GM21786 (cell line): ENCODE data around the gene SIGLEC1.

Experiments
- ATAC-seq: cut with Tn5 transposase; IDR thresholded peaks from one replicate; pipeline ENCODE4 v1.9.1; 2021; ENCODE audit not compliant: unreplicated experiment

Gene SIGLEC1

GRCh38 chr20:3728876-3729275 lies 16.5 kb upstream of the SIGLEC1 start:
- ATAC-seq, result no peak

- no peak for ATAC-seq
These were observed 16.0 kb upstream of the SIGLEC1 start for GRCh38 chr20:3728354-3728753.

GRCh38 chr20:3727401-3728021 lies 15.1 kb upstream of the SIGLEC1 start:
- ATAC-seq, result no peak

GRCh38 chr20:3724356-3724755 lies 12.0 kb upstream of the SIGLEC1 start:
- ATAC-seq, result no peak

- ATAC-seq, result no peak
These were observed 10.9 kb upstream of the SIGLEC1 start for GRCh38 chr20:3723284-3723683.

- no peak for ATAC-seq
These were observed 9.5 kb upstream of the SIGLEC1 start for GRCh38 chr20:3721912-3722311.

GRCh38 chr20:3720626-3721025 lies 8.2 kb upstream of the SIGLEC1 start:
- no peak for ATAC-seq

- ATAC-seq, result no peak
These were observed 7.7 kb upstream of the SIGLEC1 start for GRCh38 chr20:3720068-3720467.

GRCh38 chr20:3719046-3719445 lies 6.6 kb upstream of the SIGLEC1 start:
- no peak for ATAC-seq

- no peak for ATAC-seq
These were observed 3.9 kb upstream of the SIGLEC1 start for GRCh38 chr20:3716195-3716834.

- ATAC-seq, result no peak
These were observed 1.7 kb upstream of the SIGLEC1 start for GRCh38 chr20:3714092-3714491.

GRCh38 chr20:3711484-3711941 lies 887 bp downstream of the SIGLEC1 start:
- no peak for ATAC-seq

- ATAC-seq, result no peak
These were observed 1.5 kb downstream of the SIGLEC1 start for GRCh38 chr20:3710703-3711483.

- ATAC-seq, result no peak
These were observed 2.4 kb downstream of the SIGLEC1 start for GRCh38 chr20:3710011-3710466.

GRCh38 chr20:3707508-3707899 lies 4.9 kb downstream of the SIGLEC1 start:
- ATAC-seq, result no peak

- ATAC-seq, result no peak
These were observed 5.5 kb downstream of the SIGLEC1 start for GRCh38 chr20:3706774-3707507.

- no peak for ATAC-seq
These were observed 6.2 kb downstream of the SIGLEC1 start for GRCh38 chr20:3705970-3706739.

- no peak for ATAC-seq
These were observed 6.9 kb downstream of the SIGLEC1 start for GRCh38 chr20:3705491-3705969.

- ATAC-seq, result no peak
These were observed 8.3 kb downstream of the SIGLEC1 start for GRCh38 chr20:3704087-3704486.

GRCh38 chr20:3702611-3703391 lies 9.6 kb downstream of the SIGLEC1 start:
- no peak for ATAC-seq
